GM23338 (cell line): Measurements from ENCODE around the gene ANKRD31. TPM values are rescaled to one million over a fixed set of nuclear protein-coding genes. Genes with fewer than 3 reads are reported as not detected.

ENCODE experiments used
- ATAC-seq: fragments of 200-7000 bp; cut with Tn5 transposase; 3 replicates; pipeline ENCODE4 v1.9.1; 2020
- DNase-seq: peaks from one replicate; pipeline ENCODE4 v3.0.0-alpha.2; 2015; ENCODE audit warnings: low spot score
- H2AFZ ChIP-seq: fragments of 200-600 bp; sonication (generic); 2 replicates; pipeline ENCODE4 v1.8.0; 2016; ENCODE audit warnings: antibody characterized with exemption, mild to moderate bottlenecking, moderate library complexity
- H3F3A ChIP-seq: fragments of 200-600 bp; sonication (generic); replicated peaks from 2 replicates; pipeline ENCODE4 v1.8.0; 2017; ENCODE audit warnings: antibody characterized with exemption, mixed run types, low read depth
- H3K27ac ChIP-seq: fragments of 200-600 bp; sonication (generic); 2 replicates; pipeline ENCODE4 v1.6.1; 2016; ENCODE audit warnings: low read depth
- H3K27me3 ChIP-seq: fragments of 200-600 bp; sonication (generic); 2 replicates; pipeline ENCODE4 v1.8.0; 2016; ENCODE audit warnings: mild to moderate bottlenecking, mixed run types, moderate library complexity; ENCODE audit not compliant: insufficient read depth
- H3K36me3 ChIP-seq: fragments of 200-600 bp; sonication (generic); 2 replicates; pipeline ENCODE4 v1.8.0; 2016; ENCODE audit warnings: mild to moderate bottlenecking; ENCODE audit not compliant: insufficient read depth
- H3K4me1 ChIP-seq: fragments of 200-600 bp; sonication (generic); 2 replicates; pipeline ENCODE4 v1.8.0; 2016; ENCODE audit warnings: mild to moderate bottlenecking, moderate library complexity; ENCODE audit not compliant: insufficient read depth
- H3K4me2 ChIP-seq: fragments of 200-600 bp; sonication (generic); 2 replicates; pipeline ENCODE4 v1.7.1; 2017; ENCODE audit warnings: mixed run types
- H3K4me3 ChIP-seq: fragments of 200-600 bp; sonication (generic); 2 replicates; pipeline ENCODE4 v1.6.1; 2016; ENCODE audit warnings: mixed run types
- H3K79me2 ChIP-seq: fragments of 200-600 bp; sonication (generic); replicated peaks from 2 replicates; pipeline ENCODE4 v1.8.0; 2017; ENCODE audit warnings: mild to moderate bottlenecking; ENCODE audit not compliant: insufficient read depth
- H3K9me2 ChIP-seq: fragments of 200-600 bp; sonication (generic); 2 replicates; pipeline ENCODE4 v1.8.0; 2017; ENCODE audit not compliant: insufficient read depth
- H4K20me1 ChIP-seq: fragments of 200-600 bp; sonication (generic); replicated peaks from 2 replicates; pipeline ENCODE4 v1.8.0; 2017; ENCODE audit warnings: mild to moderate bottlenecking; ENCODE audit not compliant: insufficient read depth
- H3K27ac Mint-ChIP-seq: 2 replicates; pipeline ENCODE4 v1.8.0; 2020; ENCODE audit warnings: inconsistent platforms, mild to moderate bottlenecking, moderate library complexity, mixed read lengths
- H3K27me3 Mint-ChIP-seq: 3 replicates; pipeline ENCODE4 v1.8.0; 2022; ENCODE audit warnings: low read depth, mild to moderate bottlenecking, moderate library complexity, mixed read lengths, inconsistent platforms; ENCODE audit not compliant: insufficient read depth, poor library complexity
- H3K36me3 Mint-ChIP-seq: 3 replicates; pipeline ENCODE4 v1.8.0; 2021; ENCODE audit warnings: low read depth, mild to moderate bottlenecking, inconsistent platforms, moderate library complexity, mixed read lengths
- H3K4me1 Mint-ChIP-seq: 3 replicates; pipeline ENCODE4 v1.8.0; 2020; ENCODE audit warnings: mild to moderate bottlenecking, inconsistent platforms, mixed read lengths
- H3K4me3 Mint-ChIP-seq: 3 replicates; pipeline ENCODE4 v1.8.0; 2021; ENCODE audit warnings: moderate library complexity, mild to moderate bottlenecking, inconsistent platforms, mixed read lengths
- H3K9me3 Mint-ChIP-seq: 3 replicates; pipeline ENCODE4 v1.8.0; 2020; ENCODE audit warnings: moderate library complexity, mild to moderate bottlenecking, inconsistent platforms, mixed read lengths
- CREB1 ChIP-seq: fragments of 250-450 bp; sonication (Bioruptor Pico); IDR thresholded peaks from 2 replicates; pipeline ENCODE4 v1.5.0; 2020; ENCODE audit warnings: low read depth, mild to moderate bottlenecking, moderate library complexity
- CTCF ChIP-seq, 2 experiments: fragments of 200-600 bp in 1 of 2; sonication (generic) in 1 of 2; conservative IDR thresholded peaks; 2 replicates each; pipeline versions ENCODE4 v1.5.1 to v1.6.1; 2016 to 2017; ENCODE audit warnings: antibody characterized with exemption in 2 of 2, low read depth in 2 of 2, mild to moderate bottlenecking in 2 of 2, moderate library complexity in 1 of 2
- ETS1 ChIP-seq: IDR thresholded peaks from 2 replicates; pipeline ENCODE4 v1.6.1; 2016; ENCODE audit warnings: antibody characterized with exemption
- EZH2 ChIP-seq: fragments of 200-600 bp; sonication (generic); IDR thresholded peaks from one replicate; pipeline ENCODE4 v1.8.0; 2017; ENCODE audit warnings: antibody characterized with exemption, mild to moderate bottlenecking, low read depth; ENCODE audit not compliant: unreplicated experiment
- EZH2phosphoT487 ChIP-seq: fragments of 200-600 bp; sonication (generic); IDR thresholded peaks from one replicate; pipeline ENCODE4 v1.8.1; 2018; ENCODE audit warnings: antibody characterized with exemption; ENCODE audit not compliant: unreplicated experiment
- JUNB ChIP-seq: IDR thresholded peaks from one replicate; pipeline ENCODE4 v1.6.1; 2016; ENCODE audit warnings: antibody characterized with exemption; ENCODE audit not compliant: unreplicated experiment
- NANOG ChIP-seq: IDR thresholded peaks from 2 replicates; pipeline ENCODE4 v1.6.1; 2016; ENCODE audit warnings: antibody characterized with exemption, borderline replicate concordance
- POLR2AphosphoS5 ChIP-seq: IDR thresholded peaks from 2 replicates; pipeline ENCODE4 v1.6.1; 2016; ENCODE audit warnings: antibody characterized with exemption, low read depth
- REST ChIP-seq: IDR thresholded peaks from one replicate; pipeline ENCODE4 v1.6.1; 2018; ENCODE audit warnings: antibody characterized with exemption; ENCODE audit not compliant: unreplicated experiment
- STAT1 ChIP-seq: IDR thresholded peaks from one replicate; pipeline ENCODE4 v1.6.1; 2016; ENCODE audit warnings: antibody characterized with exemption; ENCODE audit not compliant: unreplicated experiment
- ZNF114 ChIP-seq: fragments of 250-450 bp; sonication (Bioruptor Pico); IDR thresholded peaks from 2 replicates; pipeline ENCODE4 v1.5.0; 2020; ENCODE audit warnings: mild to moderate bottlenecking, moderate library complexity
- ZNF331 ChIP-seq: fragments of 250-450 bp; sonication (Bioruptor Pico); IDR thresholded peaks from 2 replicates; pipeline ENCODE4 v1.5.0; 2020; ENCODE audit warnings: low read depth, mild to moderate bottlenecking, moderate library complexity
- ZNF462 ChIP-seq: fragments of 250-450 bp; sonication (Bioruptor Pico); IDR thresholded peaks from 2 replicates; pipeline ENCODE4 v1.5.0; 2020; ENCODE audit warnings: mild to moderate bottlenecking, moderate library complexity
- polyA plus RNA-seq: library from polyadenylated mRNA; unstranded; fragments of >200 nt; fragmentation: Nextera tagmentation; extraction: Ambion mirVana; gene quantifications from 2 replicates; pipeline ENCODE4 v1.2.1, GENCODE V29; 2016
- total RNA-seq: library from RNA; depleted of rRNA; stranded (reverse); fragments of >200 nt; shearing (Covaris generic); gene quantifications from 2 replicates; pipeline ENCODE4 v1.2.3, GENCODE V29; 2014

ANKRD31 gene
- total and polyA plus RNA-seq, 2 experiments from 2014 or later: 0.18 to 0.59 TPM

GRCh38 chr5:75152860-75153259, 83.8 kb downstream of the ANKRD31 start:
- Mint-ChIP-seq H3K27ac (no peak overlapping the region), H3K27me3 (no peaks in the 10 kb centered on the region), H3K36me3 (no peaks in the 10 kb centered on the region), H3K4me1 (peaks cover 3% of the 10 kb centered on the region; the same call in 2 of the 3 replicates), H3K4me3 (no peak overlapping the region), H3K9me3 (no peaks in the 10 kb centered on the region)
- Histone ChIP-seq H3K4me1 (no peaks in the 10 kb centered on the region), H2AFZ (no peak overlapping the region), H3K79me2 (no peaks in the 10 kb centered on the region), H3K9me2 (no peaks in the 10 kb centered on the region), H3K27me3 (no peaks in the 10 kb centered on the region), H3K36me3 (no peaks in the 10 kb centered on the region), H3F3A (no peaks in the 10 kb centered on the region), H3K27ac (no peak overlapping the region), H4K20me1 (no peaks in the 10 kb centered on the region), H3K4me2 (no peak overlapping the region), H3K4me3 (no peak overlapping the region)
- DNase-seq: no peak
- ATAC-seq: no peak
- no peak for TF ChIP-seq ZNF114 (CRISPR knock-in tag)
- TF ChIP-seq JUNB: no peak
- TF ChIP-seq ZNF462: no peak
- TF ChIP-seq REST: no peak
- TF ChIP-seq CTCF (conservative IDR thresholded peaks at IDR 0.05; ENCODE audit: low read depth in 2 of 2): no peak
- no peak for TF ChIP-seq POLR2AphosphoS5
- TF ChIP-seq EZH2phosphoT487: no peak
- no peak for TF ChIP-seq EZH2
- TF ChIP-seq ETS1: no peak
- no peak for TF ChIP-seq ZNF331 (CRISPR knock-in tag)
- TF ChIP-seq CREB1 (CRISPR knock-in tag): no peak
- TF ChIP-seq STAT1: no peak
- no peak for TF ChIP-seq NANOG
